ENCODE measurements around the gene SFTA2. TPM values are rescaled to one million over a fixed set of nuclear protein-coding genes. Genes with fewer than 3 reads are reported as not detected.
A peak's percentile ranks its signal among the peaks of the same experiment; 100 is the strongest.

SFTA2 gene
- total RNA-seq, 1 donor from 2014 or later: not detected

GRCh38 chr6:30942338-30943060, 10.5 kb upstream of the SFTA2 start:
- peaks cover 1% of the 10 kb centered on the region for H3K27me3 ChIP-seq (ENCODE audit: control insufficient read depth, insufficient read depth, low read length)
- DNase-seq (ENCODE audit: low read depth) (peak; percentile 82), FAIRE-seq (no peak)
- peak; percentile 72 for TF ChIP-seq CTCF (IDR thresholded peaks at IDR 0.05; ENCODE audit: insufficient read depth, low read length, severe bottlenecking)
- H3K36me3 ChIP-seq (ENCODE audit: control insufficient read depth, insufficient read depth, low read length): no peaks in the 10 kb centered on the region
- no peak overlapping the region for H3K4me3 ChIP-seq (ENCODE audit: low read depth, low read length)

- no peak for FAIRE-seq
- DNase-seq (ENCODE audit: low read depth): no peak
- no peak within 1 kb of the TSS for H3K4me3 ChIP-seq (ENCODE audit: low read depth, low read length)
- no peaks in the 10 kb centered on the region for H3K36me3 ChIP-seq (ENCODE audit: control insufficient read depth, insufficient read depth, low read length)
- H3K27me3 ChIP-seq (ENCODE audit: control insufficient read depth, insufficient read depth, low read length): no peaks in the 10 kb centered on the region
- TF ChIP-seq CTCF (IDR thresholded peaks at IDR 0.05; ENCODE audit: insufficient read depth, low read length, severe bottlenecking): no peak
Measured at GRCh38 chr6:30940361-30940986, 8.5 kb upstream of the SFTA2 start, which contains the start of gene MUCL3. Gene MUCL3 (plus strand): TSS chr6:30940973. CDS start chr6:30941000, 27 bp downstream.

- Histone ChIP-seq H3K27me3 (ENCODE audit: control insufficient read depth, insufficient read depth, low read length) (no peaks in the 10 kb centered on the region), H3K36me3 (ENCODE audit: control insufficient read depth, insufficient read depth, low read length) (no peaks in the 10 kb centered on the region), H3K4me3 (ENCODE audit: low read depth, low read length) (no peak overlapping the region)
- DNase-seq (ENCODE audit: low read depth) (no peak), FAIRE-seq (no peak)
- TF ChIP-seq CTCF (IDR thresholded peaks at IDR 0.05; ENCODE audit: insufficient read depth, low read length, severe bottlenecking): no peak
Measured at GRCh38 chr6:30939473-30939872, 7.5 kb upstream of the SFTA2 start.

- Histone ChIP-seq H3K27me3 (ENCODE audit: control insufficient read depth, insufficient read depth, low read length) (no peaks in the 10 kb centered on the region), H3K36me3 (ENCODE audit: control insufficient read depth, insufficient read depth, low read length) (no peaks in the 10 kb centered on the region), H3K4me3 (ENCODE audit: low read depth, low read length) (no peak overlapping the region)
- no peak for TF ChIP-seq CTCF (IDR thresholded peaks at IDR 0.05; ENCODE audit: insufficient read depth, low read length, severe bottlenecking)
- DNase-seq (ENCODE audit: low read depth) (no peak), FAIRE-seq (no peak)
Measured at GRCh38 chr6:30938730-30939129, 6.8 kb upstream of the SFTA2 start.

- Histone ChIP-seq H3K27me3 (ENCODE audit: control insufficient read depth, insufficient read depth, low read length) (no peaks in the 10 kb centered on the region), H3K4me3 (ENCODE audit: low read depth, low read length) (no peak overlapping the region), H3K36me3 (ENCODE audit: control insufficient read depth, insufficient read depth, low read length) (no peaks in the 10 kb centered on the region)
- DNase-seq (ENCODE audit: low read depth): no peak
- TF ChIP-seq CTCF (IDR thresholded peaks at IDR 0.05; ENCODE audit: insufficient read depth, low read length, severe bottlenecking): no peak
- peak; percentile 58 for FAIRE-seq
Measured at GRCh38 chr6:30937265-30937664, 5.3 kb upstream of the SFTA2 start.

Measured in bronchial epithelial cell (primary cell).